HG03108 (cell line): ENCODE measurements around the gene ATG4C.

ENCODE experiments used
- ATAC-seq: cut with Tn5 transposase; IDR thresholded peaks from one replicate; pipeline ENCODE4 v1.9.1; 2021; ENCODE audit warnings: moderate library complexity; ENCODE audit not compliant: unreplicated experiment

Gene ATG4C

DNA sequence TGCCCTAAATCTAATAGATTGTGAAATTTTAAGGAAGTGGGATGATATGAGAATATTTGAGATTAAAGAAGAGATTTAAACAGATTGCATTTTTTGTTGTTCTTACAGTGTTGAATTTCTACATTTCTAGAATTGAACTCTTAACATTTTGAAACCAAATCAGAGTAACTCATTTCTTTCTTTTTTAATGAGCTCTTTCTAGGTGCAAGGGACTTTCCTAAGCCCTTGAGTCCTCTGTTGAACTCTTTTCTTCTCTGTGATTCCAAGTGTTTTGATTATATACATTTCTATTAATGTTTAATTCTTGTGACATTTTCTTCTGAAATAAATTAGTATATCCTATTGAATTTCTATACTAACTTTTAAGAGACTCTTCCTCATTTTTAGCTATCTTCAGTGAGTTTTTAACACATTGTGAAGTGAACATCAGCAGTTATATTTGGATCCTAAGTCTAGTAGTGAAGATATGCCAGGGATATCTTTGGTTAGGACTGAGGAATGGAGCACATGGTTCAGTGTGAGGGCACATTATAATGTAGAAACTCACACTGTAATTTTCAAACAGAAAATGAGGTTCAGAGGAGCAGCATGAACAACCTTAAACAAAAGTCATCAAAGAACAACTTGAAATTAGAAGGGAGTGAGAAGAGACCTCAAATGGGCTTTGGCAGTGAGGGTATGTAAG is 53.1 kb downstream of the ATG4C start:
- no peak for ATAC-seq

DNA sequence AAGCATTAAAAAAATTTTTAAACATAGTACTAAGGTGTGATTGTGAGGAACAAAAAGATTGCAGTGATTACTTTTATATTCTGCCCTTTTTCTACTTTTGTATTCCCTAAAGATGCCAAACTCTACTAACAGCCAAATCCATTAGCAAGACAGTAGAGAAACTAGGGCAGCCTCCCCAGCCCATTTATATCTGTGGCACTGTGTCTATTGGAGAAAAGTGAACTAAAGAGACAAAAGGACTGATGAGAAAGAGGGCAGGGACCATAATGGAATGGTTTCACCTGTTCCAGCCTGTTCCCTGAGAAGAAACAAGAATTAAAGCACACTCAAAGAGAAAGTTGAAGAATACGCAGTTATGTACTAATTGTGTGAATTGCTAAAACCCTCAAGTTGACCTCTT is 56.6 kb downstream of the ATG4C start:
- ATAC-seq: no peak

DNA sequence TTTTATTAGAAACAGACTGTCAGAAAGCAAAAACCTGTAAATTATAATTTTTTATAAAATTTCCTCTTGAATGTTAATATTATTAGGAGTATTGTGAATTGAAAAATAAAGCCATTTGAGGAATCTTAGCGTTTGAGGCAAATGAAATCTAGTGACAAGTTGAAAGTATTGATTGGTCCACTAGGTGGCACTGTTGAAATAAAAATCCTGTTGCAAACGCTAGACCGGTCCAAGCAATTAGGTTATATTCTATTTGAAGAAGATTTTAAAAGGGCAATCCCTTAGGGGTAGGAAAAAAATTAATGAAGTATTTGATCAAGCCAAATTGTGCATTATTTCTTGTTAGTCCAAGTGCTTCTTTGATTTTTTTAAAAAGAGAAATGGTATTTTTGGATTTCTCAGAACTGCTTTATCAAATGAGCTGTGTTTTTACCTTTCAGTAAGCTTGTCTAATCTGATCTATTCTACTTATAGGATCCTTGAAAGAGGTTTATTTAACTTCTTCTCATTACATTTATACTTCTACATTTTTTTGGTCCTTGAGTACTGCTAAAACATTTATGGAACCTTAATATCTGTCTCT is 57.7 kb downstream of the ATG4C start:
- ATAC-seq: no peak

DNA sequence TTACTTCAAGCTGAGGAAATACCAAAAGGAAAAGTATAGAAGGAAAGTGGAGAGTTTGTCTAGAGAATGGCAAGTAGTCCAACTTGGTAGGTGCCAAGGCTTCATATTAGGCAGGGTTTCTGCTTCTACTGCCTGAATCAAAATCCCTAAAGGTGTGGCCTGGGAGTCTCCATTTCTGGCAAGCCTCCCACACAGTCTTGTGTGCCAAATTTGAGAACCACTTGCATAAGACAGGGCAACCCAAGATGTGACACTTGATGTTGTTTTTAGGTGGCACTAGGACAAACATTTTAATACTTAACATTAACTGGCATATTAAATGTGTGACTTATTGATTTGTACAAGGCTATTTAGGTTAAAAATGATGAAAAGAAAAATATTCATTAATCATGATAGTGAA is 60.1 kb downstream of the ATG4C start:
- ATAC-seq: no peak

DNA sequence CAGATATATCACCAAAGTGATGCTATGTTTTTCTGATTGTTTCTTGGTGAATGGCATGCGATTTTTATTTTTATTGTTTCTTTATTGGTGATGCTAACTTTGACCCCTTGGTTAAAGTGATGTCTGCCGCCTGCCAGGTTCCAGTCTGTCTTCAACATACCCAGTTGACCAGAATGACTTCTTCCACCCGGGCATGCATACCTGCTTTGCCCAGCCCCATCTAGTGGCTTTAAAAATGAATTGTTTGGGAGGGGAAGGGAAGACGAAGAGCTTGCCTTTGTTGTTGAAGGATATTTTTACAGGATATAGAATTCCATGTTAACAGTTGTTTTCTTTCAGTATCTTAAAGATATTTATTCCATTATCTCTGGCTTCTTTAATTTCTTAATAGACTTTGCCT is 65.1 kb downstream of the ATG4C start:
- no peak for ATAC-seq

DNA sequence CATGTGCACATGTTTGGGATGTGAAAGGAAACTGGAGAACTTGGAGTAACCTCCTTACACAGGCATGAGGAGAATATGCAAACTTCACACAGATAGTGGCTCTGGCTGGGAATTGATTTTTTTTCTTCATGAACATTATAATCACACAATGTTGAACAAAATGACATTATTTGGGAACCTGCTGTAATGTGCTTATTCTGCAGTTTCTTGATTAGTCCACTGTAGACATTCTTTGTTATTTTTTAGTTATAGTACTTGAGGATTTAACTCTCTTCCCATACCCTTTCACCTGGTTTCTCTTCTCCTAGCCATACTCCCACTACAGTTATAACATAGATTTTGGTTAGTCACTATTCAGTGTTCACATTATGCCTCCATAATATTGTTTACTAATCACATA is 68.3 kb downstream of the ATG4C start:
- ATAC-seq: no peak

DNA sequence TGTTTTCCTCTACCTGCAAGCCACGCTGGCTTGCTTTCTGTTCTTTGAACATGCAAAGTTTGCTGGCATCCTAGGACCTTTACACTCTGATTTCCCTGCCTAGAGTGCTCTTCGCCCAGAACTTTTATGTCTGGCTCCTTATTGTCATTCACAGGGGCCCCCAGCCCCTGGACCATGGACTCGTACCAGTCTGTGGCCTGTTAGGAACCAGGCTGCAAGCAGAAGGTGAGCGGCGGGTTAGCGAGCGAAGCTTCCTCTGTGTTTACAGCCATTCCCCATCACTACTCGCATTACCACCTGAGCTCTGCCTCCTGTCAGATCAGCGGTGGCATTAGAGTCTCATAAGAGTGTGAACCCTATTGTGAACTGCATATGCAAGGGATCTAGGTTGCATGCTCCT is 73.0 kb downstream of the ATG4C start:
- no peak for ATAC-seq

DNA sequence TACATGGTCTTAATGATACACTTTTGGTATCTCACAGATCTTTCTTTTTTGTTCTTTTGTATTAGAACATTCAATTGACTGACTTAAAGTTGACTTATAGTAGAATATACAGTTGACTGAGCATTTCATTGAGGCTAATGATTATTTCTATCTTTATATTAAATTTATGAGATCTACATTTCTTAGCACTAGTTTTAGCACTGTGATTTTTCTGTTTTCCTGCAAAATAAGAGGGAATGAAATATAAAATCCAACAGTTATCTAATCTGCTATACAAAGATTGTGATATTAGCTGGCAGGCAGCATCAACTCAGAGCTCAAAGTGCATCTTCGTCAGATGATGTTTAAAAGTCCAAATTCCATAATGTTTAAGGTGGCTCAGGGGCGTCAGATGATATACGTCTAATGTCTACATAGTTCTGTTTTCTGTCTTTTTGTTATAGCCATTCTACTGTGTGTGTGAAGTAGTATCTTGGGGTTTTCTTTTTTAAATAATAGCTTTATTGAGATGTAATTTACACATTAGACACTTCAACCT is 85.4 kb downstream of the ATG4C start:
- no peak for ATAC-seq

DNA sequence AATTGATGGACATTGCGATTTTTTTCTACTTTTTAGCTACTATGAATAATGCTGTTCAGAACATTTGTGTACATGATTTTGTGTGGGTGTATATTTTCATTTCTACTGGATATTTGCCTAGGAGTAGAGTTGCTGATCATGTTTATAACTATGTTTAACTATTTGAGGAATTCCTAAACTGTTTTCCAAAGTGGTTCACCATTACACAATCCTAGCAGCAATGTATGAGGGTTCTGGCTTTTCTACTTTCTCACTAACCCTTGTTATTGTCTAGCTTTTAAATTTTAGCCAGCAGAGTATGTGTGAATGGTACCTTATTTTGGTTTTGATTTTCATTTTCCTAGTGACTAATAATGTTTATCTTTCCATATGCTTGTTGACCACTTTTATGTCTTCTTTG is 86.2 kb downstream of the ATG4C start:
- ATAC-seq: no peak

DNA sequence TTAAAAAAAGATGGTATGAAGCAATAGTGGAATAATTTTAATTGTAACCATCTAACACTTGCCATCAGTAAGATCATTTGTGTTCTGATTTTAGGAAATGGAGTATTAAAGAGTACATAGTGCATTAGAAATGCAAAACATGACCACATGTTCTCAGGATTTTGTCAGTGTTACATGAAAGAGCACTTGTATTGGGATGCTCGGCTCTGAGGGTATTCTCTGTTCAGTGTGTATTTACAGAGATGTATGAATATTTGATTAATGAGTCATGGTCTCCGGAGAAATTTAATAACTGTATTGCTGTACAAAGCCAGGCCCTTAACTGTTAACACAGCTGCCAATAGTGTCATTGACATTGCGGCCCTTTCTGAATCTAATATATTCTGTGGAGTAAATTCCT is 91.7 kb downstream of the ATG4C start:
- no peak for ATAC-seq

DNA sequence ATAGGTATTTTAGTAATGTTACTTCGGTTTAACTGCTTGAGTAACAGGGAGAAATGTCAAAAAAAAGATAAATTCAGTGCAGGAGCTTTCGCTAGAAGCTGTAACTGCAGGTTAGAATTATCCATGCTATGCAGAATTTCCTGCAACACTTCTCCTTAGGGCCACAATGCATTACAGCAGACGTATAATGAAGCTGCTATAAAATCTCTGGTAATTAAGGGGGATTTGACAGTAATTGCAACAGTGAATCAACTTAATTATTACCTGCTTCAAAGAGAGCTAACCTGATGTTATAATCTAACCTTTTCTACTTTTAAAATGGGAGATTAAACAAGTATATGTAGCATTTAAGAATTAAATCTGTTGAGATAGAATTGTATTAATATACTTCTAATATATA is 92.6 kb downstream of the ATG4C start:
- no peak for ATAC-seq

DNA sequence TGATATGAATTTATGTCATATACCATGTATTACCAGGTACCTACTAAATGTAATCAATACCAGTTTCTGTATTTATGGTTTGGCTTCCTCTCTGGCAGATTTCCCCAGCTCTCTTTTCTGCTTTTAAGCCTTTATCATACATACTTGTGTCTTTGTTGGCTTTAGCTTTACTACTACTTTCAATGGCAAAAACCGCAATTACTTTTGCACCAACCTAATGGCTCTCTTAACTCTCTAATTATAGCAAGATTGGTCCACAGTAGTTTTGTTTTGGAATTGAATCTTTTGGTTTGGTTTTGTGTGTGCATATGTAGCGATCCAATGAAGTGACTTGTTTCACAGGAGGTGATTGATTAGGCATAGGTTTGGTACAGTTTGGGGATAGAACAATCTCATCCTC is 93.6 kb downstream of the ATG4C start:
- ATAC-seq: no peak

DNA sequence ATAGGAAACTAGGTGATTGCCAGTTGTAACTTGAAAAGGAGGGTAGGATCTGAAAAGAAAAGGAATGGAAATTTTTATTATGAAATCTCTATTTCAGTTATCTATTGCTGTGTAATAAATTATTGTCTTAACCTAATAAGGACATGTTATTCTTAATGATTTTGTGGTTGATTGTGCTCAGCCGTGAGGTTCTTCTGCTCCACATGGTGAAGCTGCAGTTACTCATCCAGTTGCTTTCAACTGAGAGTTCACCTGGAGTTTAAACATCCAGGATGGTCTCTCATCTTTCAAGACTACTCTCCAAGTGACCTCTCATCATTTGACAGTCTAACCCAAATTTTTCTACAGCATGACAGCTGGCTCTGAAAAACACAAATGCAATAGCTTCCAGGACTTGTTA is 96.0 kb downstream of the ATG4C start:
- ATAC-seq: no peak

DNA sequence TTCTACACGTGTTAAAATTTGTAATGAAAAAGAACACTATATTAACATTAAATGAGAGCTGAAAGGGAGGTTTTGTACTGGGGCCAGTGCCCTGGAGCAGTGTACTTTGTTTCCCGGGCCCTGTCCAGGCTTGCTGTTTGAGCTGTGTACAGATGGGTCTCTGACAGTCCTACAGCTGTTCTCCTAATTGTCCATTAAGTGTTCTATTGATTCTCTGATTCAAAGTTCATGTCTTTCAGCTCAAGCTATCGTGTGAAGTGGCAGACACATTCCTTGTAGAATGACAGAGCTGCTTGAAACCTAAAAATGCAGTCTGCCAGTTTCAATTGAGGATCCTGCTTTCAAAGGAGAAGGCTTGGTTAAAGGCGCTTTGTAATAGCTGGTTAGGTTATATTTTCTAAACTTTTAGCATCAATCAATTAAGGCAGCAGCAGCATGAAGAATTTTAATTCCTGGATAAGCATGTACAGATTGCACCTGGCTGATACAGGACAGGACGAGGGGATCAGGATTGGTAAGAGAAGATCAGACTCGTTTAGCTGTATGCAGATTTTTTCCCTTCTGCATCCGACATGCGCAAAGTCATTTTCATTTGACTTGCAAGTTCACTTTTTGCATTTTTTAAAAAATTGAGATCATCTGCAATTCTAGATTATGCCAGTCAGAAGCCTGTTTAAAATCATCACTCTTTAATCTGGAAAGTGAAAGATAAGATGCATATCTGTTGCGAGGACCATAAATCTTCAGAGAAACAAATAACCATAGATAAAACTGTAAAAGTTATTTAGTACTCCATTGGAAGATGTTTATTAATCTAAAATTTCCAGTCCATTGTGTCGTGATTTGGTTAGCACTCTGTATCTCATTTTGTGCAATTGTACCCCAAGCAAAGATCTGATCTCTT is 98.5 kb downstream of the ATG4C start:
- no peak for ATAC-seq

DNA sequence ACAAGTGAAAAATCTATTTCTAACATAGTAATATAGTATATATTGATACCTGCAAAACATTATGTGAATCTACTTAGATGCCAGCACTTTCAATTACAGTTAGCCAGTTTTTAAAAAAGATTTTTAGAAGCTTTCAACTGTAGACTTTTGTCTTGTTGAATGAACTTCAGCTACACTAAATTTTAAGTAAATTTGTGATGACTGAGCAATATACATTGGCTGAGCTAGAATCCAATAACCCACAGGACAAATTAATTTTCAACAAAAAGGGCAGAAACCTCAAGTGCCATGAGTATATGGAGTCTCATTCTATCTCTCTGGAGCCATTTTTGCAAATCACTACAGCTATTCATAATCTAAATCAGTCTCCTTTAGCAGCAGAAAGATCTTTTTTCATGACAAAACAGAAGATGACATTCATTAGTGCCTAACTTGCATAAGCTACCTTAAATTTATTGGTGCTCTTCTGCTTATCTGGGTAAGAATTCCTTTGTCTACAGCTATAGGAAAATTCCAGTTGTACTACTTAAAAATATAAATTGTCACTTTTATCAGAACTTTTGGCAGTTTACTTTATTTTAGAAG is 100.3 kb downstream of the ATG4C start:
- ATAC-seq: no peak

DNA sequence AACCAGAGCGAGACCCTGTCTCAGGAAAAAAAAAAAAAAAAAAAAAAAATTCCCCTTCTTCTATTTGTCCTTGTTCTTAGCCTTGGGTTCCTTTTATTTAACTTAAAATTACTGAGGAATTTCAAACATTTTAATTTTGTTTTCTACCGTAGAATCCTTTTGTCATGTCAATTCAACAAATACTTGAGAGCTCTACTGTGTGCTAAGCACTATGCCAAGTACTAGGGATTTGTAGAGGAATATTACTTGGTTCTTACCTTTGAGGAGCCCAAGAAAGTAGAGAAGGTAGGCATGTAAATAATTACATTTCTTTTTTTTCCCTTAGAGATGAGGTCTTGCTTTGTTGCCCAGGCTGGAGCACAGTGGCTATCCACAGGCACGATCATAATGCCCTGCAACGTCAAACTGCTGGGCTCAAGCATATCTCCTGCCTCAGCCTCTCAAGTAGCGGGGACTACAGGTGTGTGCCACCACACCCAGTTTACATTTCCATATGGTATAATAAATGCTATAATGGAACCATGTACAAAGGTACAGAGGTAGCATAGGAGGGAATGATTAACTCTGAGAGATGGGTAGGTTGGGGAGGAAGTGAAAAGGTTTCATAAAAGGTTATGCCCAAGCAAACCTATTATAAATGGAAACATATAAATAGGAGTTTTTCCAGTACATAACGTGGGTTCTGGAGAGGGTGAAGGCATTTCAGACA is 104.0 kb downstream of the ATG4C start:
- no peak for ATAC-seq

DNA sequence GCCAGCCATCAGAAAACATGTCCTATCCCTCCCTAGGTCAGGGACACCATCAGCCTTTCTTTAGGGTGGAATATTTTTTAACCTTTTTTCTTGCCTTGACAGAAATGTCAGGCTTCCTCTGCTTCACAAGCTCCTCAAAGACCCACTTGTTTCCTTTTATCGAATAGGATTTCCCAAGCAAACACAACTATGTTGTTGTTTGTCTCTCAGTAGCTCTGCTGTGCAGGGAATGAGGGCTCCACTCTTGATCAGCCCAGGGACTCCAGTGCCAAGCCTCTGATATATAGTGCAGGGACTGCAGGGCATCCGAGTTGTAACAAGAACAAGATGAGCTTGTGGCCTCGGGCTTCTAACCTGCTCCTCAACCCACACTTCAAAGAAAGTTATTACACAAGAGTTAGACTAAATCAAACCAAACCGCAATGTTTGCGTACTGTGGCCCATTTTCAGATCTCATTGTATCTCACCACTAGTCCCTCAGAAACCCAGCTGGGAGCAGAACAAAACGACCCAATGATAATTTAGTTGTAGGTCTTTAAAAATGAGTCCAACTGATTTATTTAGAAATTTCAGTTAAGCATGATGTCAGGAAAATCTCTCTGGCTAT is 108.1 kb downstream of the ATG4C start:
- ATAC-seq: no peak

DNA sequence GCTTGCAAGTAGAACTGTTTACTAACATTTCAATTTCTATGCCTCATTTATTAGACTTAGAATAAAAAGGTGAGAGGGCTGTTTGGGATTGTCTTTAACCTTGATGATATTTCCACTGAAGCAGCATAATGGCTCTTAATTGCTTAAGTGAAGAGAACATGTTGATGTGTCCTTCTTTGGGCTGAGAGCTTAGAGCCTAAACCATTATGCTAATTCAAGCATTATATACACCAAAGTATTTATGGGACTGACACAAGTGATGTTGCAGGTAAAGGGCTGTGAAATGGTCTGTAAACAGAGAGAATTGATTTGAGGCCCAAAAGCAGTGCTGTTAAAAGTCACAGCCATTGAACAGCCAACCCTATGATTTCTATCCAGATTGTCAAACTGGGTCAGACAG is 113.9 kb downstream of the ATG4C start:
- no peak for ATAC-seq

DNA sequence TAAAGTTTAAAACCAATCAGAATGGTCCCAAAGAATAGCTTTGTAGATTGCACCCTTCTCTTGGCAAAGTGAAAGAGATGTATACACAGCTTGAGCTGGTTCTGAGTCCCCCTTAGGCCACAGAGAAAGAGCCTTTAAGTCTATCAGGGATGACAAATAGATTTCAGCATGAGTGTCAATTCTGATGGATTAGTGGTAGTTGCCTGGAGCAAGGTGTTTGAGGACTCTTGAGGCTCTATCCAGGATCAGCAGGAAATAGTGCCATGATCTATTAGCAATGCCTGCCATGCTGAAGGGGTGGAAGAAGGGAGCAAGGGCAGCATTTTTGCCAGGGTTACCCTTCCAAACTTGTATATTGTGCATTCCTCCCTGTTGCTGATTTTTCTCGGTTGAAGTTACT is 116.6 kb downstream of the ATG4C start:
- no peak for ATAC-seq

DNA sequence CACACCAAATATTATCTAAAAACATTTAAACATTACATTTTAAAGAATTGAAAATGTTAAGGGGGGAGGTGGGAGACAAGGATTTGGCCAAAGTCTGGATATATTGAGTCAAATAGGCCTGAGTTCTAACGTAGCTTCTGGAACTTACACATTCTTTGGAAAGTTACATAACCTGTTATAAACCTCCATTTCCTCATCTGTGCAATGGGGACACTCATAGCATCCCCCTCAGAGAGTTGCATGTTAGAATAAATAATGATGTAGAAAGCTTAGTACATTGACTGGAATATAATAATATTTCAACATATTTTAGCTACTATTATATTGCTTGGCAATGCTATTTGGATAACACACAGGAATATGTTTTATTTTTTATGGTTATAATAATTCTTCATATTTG is 117.7 kb downstream of the ATG4C start:
- ATAC-seq: no peak
